ENCODE data around the gene B9D1. TPM values are rescaled to one million over a fixed set of nuclear protein-coding genes. Genes with fewer than 3 reads are reported as not detected.

B9D1 gene
- total and polyA plus RNA-seq, 2 experiments from 2014 or later: 35.2 to 63.5 TPM

- TF ChIP-seq ZNF462 (CRISPR knock-in tag; IDR thresholded peaks at IDR 0.05) (no peak), CREB1 (CRISPR knock-in tag; IDR thresholded peaks at IDR 0.05; ENCODE audit: low read depth) (no peak), REST (IDR thresholded peaks at IDR 0.05; ENCODE audit: unreplicated experiment) (no peak), ZNF114 (CRISPR knock-in tag; IDR thresholded peaks at IDR 0.05) (no peak), ZNF331 (CRISPR knock-in tag; IDR thresholded peaks at IDR 0.05; ENCODE audit: low read depth) (no peak), CTCF (conservative IDR thresholded peaks at IDR 0.05; ENCODE audit: low read depth in 2 of 2) (no peak)
Measured at GRCh38 chr17:19408346-19408710, 45.8 kb upstream of the B9D1 start (continued).
